HTR-8/SVneo (cell line): ENCODE measurements around the gene ALKBH1.
A peak's percentile ranks its signal among the peaks of the same experiment; 100 is the strongest.
"Not testable (repeated sequence)": the region's sequence is repeated elsewhere in the genome, so short reads cannot be mapped to it uniquely, and the experiment has no call there.

Source experiments
- DNase-seq: peaks from one replicate; pipeline ENCODE4 v3.0.0; 2011; ENCODE audit warnings: low spot score, mixed read lengths; ENCODE audit not compliant: insufficient read length
- FAIRE-seq: peaks from 2 replicates; lab custom pipeline; 2011; peaks lifted over from hg19 to GRCh38; lab: Jason Lieb, UNC

Gene ALKBH1

DNA sequence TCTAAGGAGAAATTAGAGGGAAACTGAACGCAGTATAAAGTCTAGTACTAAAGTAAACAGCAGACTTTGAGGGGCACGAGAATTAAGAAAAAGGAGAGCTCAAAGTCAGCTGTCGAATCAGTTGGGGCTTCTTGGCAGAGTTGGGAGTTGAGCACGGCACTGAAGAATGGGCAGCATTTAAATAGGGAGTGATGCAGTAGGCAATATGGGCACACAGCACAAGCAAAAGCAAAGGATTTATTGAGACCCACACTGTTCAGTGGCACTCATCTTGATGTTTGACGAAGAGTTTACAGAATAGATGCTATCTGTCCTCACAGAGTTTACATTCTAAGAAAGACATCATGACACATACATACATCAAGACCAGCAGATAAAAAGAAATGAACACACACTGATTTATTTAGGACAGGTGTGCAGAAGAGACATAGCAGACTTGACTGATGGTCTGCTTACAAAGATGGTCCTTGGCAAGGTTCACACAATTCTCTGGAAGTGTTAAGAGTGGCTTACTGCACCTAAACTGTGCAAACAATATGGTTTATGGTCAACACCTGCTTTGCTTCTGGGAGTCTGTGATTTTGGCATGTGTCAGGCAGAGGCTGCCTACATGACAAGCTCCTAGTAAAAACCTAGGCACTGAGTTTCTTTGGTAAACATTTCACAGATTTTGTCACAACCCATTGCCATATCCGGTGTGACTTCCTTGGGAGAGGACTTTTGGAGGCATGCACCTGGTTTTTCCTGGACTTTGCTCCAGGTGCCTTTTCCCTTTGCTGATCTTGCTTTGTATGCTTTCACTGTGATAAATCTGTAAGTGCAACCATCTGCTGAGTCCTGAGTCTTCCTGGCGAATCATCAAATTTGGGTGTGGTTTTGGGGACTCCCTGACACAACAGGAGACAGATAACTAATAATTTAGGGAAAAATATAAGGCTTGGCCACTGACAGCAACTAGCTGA is 26.3 kb downstream of the ALKBH1 start:
- peak; percentile 76 for FAIRE-seq
- DNase-seq, result no peak

- FAIRE-seq (no peak), DNase-seq (no peak)
Observed at GRCh38 chr14:77674931-77675330, 32.9 kb downstream of the ALKBH1 start.

GRCh38 chr14:77673193-77673592 is 34.6 kb downstream of the ALKBH1 start:
- no peak for DNase-seq
- FAIRE-seq, result no peak

DNA sequence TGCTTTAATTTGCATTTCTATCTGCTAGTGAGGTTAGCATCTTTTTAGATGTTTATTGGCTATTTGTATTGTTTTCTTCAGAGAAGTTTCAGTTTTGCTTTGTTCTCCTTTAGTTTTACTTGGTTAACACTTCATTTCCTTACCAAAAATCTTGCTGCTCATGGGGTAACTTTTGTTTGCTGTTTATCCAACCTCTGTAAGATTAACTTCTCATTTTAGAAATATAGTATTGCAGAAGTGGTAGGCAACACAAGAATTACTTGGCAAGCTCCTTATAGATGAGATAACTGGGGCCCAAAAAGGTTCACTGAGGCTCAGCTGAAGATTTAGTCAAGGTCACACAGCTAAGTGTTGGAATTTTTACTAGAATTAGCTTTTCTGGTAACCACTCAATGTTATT is 40.5 kb downstream of the ALKBH1 start:
- FAIRE-seq, result no peak
- DNase-seq, result no peak

DNA sequence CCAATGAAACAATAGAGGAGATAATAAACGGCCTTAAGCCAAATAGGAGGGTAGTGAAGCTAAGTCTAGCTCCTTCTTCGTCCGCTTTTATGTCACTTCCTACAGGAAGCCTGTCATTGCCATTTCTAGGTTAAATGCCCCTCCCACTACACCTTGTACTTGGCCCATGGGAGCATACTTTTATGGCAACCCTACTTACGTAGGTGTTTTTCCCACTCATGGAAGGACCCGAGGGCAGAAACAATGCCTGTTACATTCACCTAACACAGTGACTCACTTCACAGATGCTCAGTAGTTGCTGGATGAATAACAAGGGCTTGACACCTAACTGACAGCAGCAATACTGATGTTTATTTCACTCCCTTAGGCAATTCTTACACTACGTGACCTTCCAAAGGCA is 44.5 kb downstream of the ALKBH1 start:
- peak; percentile 70 for FAIRE-seq
- DNase-seq, result peak; percentile 50

DNA sequence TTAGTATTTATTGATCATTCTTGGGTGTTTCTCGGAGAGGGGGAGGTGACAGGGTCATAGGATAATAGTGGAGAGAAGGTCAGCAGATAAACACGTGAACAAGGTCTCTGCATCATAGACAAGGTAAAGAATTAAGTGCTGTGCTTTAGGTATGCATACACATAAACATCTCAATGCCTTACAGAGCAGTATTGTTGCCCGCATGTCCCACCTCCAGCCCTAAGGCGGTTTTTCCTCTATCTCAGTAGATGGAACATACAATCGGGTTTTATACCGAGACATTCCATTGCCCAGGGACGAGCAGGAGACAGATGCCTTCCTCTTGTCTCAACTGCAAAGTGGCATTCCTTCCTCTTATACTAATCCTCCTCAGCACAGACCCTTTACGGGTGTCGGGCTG is 46.3 kb downstream of the ALKBH1 start:
- DNase-seq, FAIRE-seq: not testable (repeated sequence)

GRCh38 chr14:77660754-77661153 is 47.1 kb downstream of the ALKBH1 start:
- no peak for FAIRE-seq
- no peak for DNase-seq

GRCh38 chr14:77659831-77660230 is 48.0 kb downstream of the ALKBH1 start:
- FAIRE-seq (no peak), DNase-seq (no peak)

- FAIRE-seq (no peak), DNase-seq (no peak)
Observed at GRCh38 chr14:77657280-77657679, 50.5 kb downstream of the ALKBH1 start.

DNA sequence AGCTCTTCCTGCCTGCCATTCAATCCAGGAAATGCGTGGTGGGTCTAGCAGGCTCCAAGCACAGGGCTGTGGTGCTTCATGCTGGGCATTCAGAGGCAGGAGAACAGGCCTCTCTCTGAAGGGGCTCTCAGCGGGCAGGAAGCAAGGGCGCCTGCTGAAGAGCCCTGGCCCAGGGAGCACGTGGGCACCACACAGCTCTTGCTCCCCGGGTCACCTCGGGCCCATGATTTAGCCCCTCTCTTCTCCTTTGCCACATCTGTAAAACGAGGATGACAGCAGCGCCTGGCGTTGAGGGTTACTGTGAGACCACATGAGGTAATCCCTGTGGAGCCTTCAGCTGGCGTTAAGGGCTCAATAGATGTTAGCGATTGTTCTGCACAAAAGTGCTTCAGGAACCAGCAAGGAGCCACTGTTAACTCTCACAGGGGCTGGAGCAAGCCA is 53.8 kb downstream of the ALKBH1 start:
- no peak for DNase-seq
- no peak for FAIRE-seq

GRCh38 chr14:77649326-77649725 is 58.5 kb downstream of the ALKBH1 start:
- no peak for FAIRE-seq
- no peak for DNase-seq

GRCh38 chr14:77648520-77649200 is 59.2 kb downstream of the ALKBH1 start:
- FAIRE-seq, result no peak
- no peak for DNase-seq

GRCh38 chr14:77647853-77648252 is 60.0 kb downstream of the ALKBH1 start:
- FAIRE-seq, result no peak
- no peak for DNase-seq

DNA sequence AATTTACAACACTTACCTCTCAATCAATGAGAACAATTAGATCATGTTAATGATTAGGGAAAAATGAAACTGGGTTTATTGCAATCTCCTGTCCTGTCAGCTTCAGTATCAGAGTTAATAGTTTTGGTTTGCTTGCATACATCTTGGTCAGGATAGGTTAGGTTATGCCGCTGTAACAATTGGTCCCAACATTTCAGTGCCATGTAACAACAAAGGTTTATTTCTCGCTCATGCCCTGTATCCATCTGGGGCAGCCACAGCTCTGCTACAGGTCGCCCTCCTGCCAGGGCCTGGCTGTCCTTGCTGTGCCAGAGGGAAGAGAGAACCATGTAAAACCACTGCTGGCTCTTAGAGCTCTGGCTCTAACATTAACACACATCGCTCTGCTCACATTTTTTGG is 60.9 kb downstream of the ALKBH1 start:
- FAIRE-seq (no peak), DNase-seq (no peak)

DNA sequence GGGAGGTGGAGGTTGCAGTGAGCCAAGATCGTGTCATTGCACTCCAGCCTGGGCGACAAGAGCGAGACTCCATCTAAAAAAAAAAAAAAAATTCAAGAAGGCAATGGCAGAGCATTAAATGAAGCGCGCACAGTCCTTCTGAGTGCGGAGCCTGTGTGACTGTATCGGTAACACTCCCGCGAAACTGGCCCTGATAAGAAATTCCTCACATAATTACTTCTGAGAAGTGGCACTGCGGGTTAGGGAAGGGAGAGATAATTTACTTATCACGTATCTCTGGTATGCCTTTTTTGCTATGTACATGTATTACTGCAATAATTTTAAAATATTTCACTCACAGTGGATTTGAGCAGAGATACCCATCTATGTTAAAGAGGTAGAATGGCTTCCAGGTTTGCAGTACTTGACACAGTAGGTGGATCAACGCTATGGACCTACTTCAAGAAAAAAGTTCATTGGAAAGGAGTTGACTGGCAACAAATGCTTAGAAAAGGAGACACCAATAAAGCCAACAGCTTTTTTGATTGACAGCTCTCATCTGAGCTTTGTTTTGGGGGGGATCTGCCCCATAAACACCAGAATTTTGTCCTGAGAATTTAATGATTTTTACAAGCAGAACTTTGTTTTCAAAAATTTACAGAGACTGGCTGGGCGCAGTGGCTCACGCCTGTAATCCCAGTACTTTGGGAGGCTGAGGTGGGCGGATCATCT is 62.1 kb downstream of the ALKBH1 start:
- no peak for DNase-seq
- no peak for FAIRE-seq

DNA sequence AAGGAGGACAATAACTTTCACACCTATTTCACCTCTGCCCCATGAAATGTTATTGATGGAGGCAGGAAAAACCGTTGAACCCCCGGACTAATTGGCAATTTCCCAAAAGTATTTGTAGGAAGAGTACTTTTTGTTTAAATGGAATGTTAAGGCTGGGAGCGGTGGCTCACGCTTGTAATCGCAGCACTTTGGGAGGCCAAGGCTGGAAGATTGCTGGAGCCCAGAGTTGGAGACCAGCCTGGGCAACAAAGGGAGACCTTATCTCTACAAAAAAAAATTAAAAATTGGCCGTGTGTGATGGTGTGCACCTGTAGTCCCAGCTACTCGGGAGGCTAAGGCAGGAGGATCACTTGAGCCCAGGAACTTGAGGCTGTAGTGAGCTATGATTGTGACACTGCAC is 65.4 kb downstream of the ALKBH1 start:
- no peak for FAIRE-seq
- DNase-seq, result no peak

- no peak for DNase-seq
- no peak for FAIRE-seq
Observed at GRCh38 chr14:77641534-77642341, 66.1 kb downstream of the ALKBH1 start.

GRCh38 chr14:77640756-77641533 is 66.9 kb downstream of the ALKBH1 start:
- DNase-seq (no peak), FAIRE-seq (no peak)

GRCh38 chr14:77638771-77639171 is 69.1 kb downstream of the ALKBH1 start:
- peak; percentile 63 for FAIRE-seq
- DNase-seq, result peak; percentile 52
